Tibial artery (tissue), 4 donors: ENCODE measurements around the gene KIF6.

Source experiments
- DNase-seq, 2 donors: peaks; one replicate each; pipeline ENCODE4 v3.0.0-alpha.2; 2019
- H3K27ac ChIP-seq, 2 donors: fragments of 200-600 bp; sonication (generic) in 1 of 2; 1 replicate in 1 of 2; 2 replicates in 1 of 2; pipeline ENCODE4 v1.5.1; 2018 to 2019; ENCODE audit warnings: mild to moderate bottlenecking in 1 of 2
- H3K27me3 ChIP-seq, 2 donors: fragments of 200-600 bp; sonication (generic) in 1 of 2; one replicate each; pipeline versions ENCODE4 v1.5.1 to v1.6.0; 2016 to 2019
- H3K36me3 ChIP-seq, 3 donors: fragments of 200-600 bp; sonication (generic) in 2 of 3; one replicate each; pipeline ENCODE4 v1.5.1; 2016 to 2019; ENCODE audit warnings: mild to moderate bottlenecking in 2 of 3
- H3K4me1 ChIP-seq, 4 donors: fragments of 200-600 bp; sonication (generic) in 2 of 4; 1 replicate in 3 of 4; 2 replicates in 1 of 4; pipeline ENCODE4 v1.5.1; 2016 to 2019
- H3K4me3 ChIP-seq, 2 donors: fragments of 200-600 bp; sonication (generic) in 1 of 2; 1 replicate in 1 of 2; 2 replicates in 1 of 2; pipeline ENCODE4 v1.5.1; 2018 to 2019; ENCODE audit warnings: mild to moderate bottlenecking in 2 of 2
- H3K9me3 ChIP-seq, 3 donors: fragments of 200-600 bp; sonication (generic) in 1 of 3; one replicate each; pipeline ENCODE4 v1.5.1; 2016 to 2019
- CTCF ChIP-seq, 2 experiments: fragments of 200-600 bp in 1 of 2; fragments of 450-650 bp in 1 of 2; IDR thresholded peaks; one replicate each; pipeline ENCODE4 v1.5.1; 2017 to 2019; ENCODE audit warnings: antibody characterized with exemption in 2 of 2, mild to moderate bottlenecking in 1 of 2, moderate library complexity in 1 of 2
- intact Hi-C: fragments of 100-400 bp; cut with DNase I; formaldehyde crosslinking; loops from one replicate; pipeline ENCODE4 v1.15.0; 2023; ENCODE audit warnings: low total_unique reads

Gene KIF6

GRCh38 chr6:39646751-39647420 lies 78.3 kb downstream of the KIF6 start:
- H3K27ac ChIP-seq: no peak overlapping the region

GRCh38 chr6:39642270-39642669 lies 82.9 kb downstream of the KIF6 start:
- H3K9me3 ChIP-seq: no peaks in the 10 kb centered on the region
- intact Hi-C loops: no loop called here
- no peak overlapping the region for H3K4me3 ChIP-seq
- no peak for TF ChIP-seq CTCF (IDR thresholded peaks at IDR 0.05)
- no peak overlapping the region for H3K27ac ChIP-seq
- no peaks in the 10 kb centered on the region for H3K4me1 ChIP-seq
- no peak for DNase-seq
- H3K36me3 ChIP-seq: no peaks in the 10 kb centered on the region
- H3K27me3 ChIP-seq: no peaks in the 10 kb centered on the region

More at GRCh38 chr6:39646751-39647420, 78.3 kb downstream of the KIF6 start:
- no peak for DNase-seq
- no peaks in the 10 kb centered on the region for H3K36me3 ChIP-seq
- no peaks in the 10 kb centered on the region for H3K4me1 ChIP-seq
- no peaks in the 10 kb centered on the region for H3K9me3 ChIP-seq
- H3K4me3 ChIP-seq: no peak overlapping the region
- intact Hi-C loops: no loop called here
- TF ChIP-seq CTCF (IDR thresholded peaks at IDR 0.05): no peak
- no peaks in the 10 kb centered on the region for H3K27me3 ChIP-seq

GRCh38 chr6:39638126-39638822 lies 86.9 kb downstream of the KIF6 start:
- Histone ChIP-seq H3K27ac (no peak overlapping the region), H3K4me1 (no peaks in the 10 kb centered on the region), H3K36me3 (no peaks in the 10 kb centered on the region), H3K9me3 (no peaks in the 10 kb centered on the region), H3K27me3 (no peaks in the 10 kb centered on the region), H3K4me3 (no peak overlapping the region)
- no peak for TF ChIP-seq CTCF (IDR thresholded peaks at IDR 0.05)
- DNase-seq: no peak
- intact Hi-C loops: no loop called here

- intact Hi-C loops: no loop called here
- no peak for TF ChIP-seq CTCF (IDR thresholded peaks at IDR 0.05)
- no peak for DNase-seq
These were observed 90.4 kb downstream of the KIF6 start for GRCh38 chr6:39634646-39635341.

GRCh38 chr6:39625209-39625608 lies 100.0 kb downstream of the KIF6 start:
- Histone ChIP-seq H3K9me3 (no peaks in the 10 kb centered on the region), H3K4me1 (no peaks in the 10 kb centered on the region), H3K27ac (no peak overlapping the region), H3K27me3 (no peaks in the 10 kb centered on the region), H3K36me3 (no peaks in the 10 kb centered on the region), H3K4me3 (no peak overlapping the region)
- no peak for DNase-seq
- TF ChIP-seq CTCF (IDR thresholded peaks at IDR 0.05): no peak
- intact Hi-C loops: no loop called here

More at GRCh38 chr6:39634646-39635341, 90.4 kb downstream of the KIF6 start:
- Histone ChIP-seq H3K4me3 (no peak overlapping the region), H3K27ac (no peak overlapping the region), H3K9me3 (no peaks in the 10 kb centered on the region), H3K4me1 (no peaks in the 10 kb centered on the region), H3K36me3 (no peaks in the 10 kb centered on the region), H3K27me3 (no peaks in the 10 kb centered on the region)
